H9 (cell line): ENCODE measurements around the gene CCDC148. TPM values are rescaled to one million over a fixed set of nuclear protein-coding genes. Genes with fewer than 3 reads are reported as not detected.

Source experiments
- DNase-seq: peaks from one replicate; pipeline ENCODE4 v3.0.0-alpha.2; 2017
- H2AFZ ChIP-seq: one replicate; pipeline ENCODE4 v1.6.1; 2013; ENCODE audit warnings: mild to moderate bottlenecking, low read length, control low read depth, moderate library complexity
- H2AK5ac ChIP-seq: 2 replicates; pipeline ENCODE4 v1.6.1; 2013; ENCODE audit warnings: low read length, control low read depth, mixed read lengths; ENCODE audit not compliant: insufficient read length
- H2BK120ac ChIP-seq: one replicate; pipeline ENCODE4 v1.6.1; 2013; ENCODE audit warnings: low read depth, mild to moderate bottlenecking, low read length, control low read depth, inconsistent platforms; ENCODE audit not compliant: poor library complexity, severe bottlenecking
- H2BK12ac ChIP-seq: 2 replicates; pipeline ENCODE4 v1.6.1; 2013; ENCODE audit warnings: low read length, control low read depth, mixed read lengths, low read depth; ENCODE audit not compliant: insufficient read length
- H2BK15ac ChIP-seq: 2 replicates; pipeline ENCODE4 v1.6.1; 2013; ENCODE audit warnings: low read depth, low read length, control low read depth
- H2BK20ac ChIP-seq: one replicate; pipeline ENCODE4 v1.6.1; 2013; ENCODE audit warnings: low read depth, mild to moderate bottlenecking, low read length, control low read depth, inconsistent platforms; ENCODE audit not compliant: poor library complexity, severe bottlenecking
- H2BK5ac ChIP-seq: 2 replicates; pipeline ENCODE4 v1.6.1; 2013; ENCODE audit warnings: low read length, control low read depth, mixed read lengths; ENCODE audit not compliant: insufficient read length
- H3K14ac ChIP-seq: 2 replicates; pipeline ENCODE4 v1.6.1; 2013; ENCODE audit warnings: low read length, control low read depth; ENCODE audit not compliant: insufficient read depth
- H3K18ac ChIP-seq: 2 replicates; pipeline ENCODE4 v1.6.1; 2013; ENCODE audit warnings: low read depth, mild to moderate bottlenecking, mixed read lengths, low read length, control low read depth; ENCODE audit not compliant: insufficient read length
- H3K23ac ChIP-seq: 2 replicates; pipeline ENCODE4 v1.6.1; 2013; ENCODE audit warnings: low read length, control low read depth, mixed read lengths, low read depth; ENCODE audit not compliant: insufficient read length
- H3K23me2 ChIP-seq: 2 replicates; pipeline ENCODE4 v1.6.1; 2013; ENCODE audit warnings: low read depth, mild to moderate bottlenecking, mixed read lengths, low read length, control low read depth; ENCODE audit not compliant: insufficient read length, poor library complexity, severe bottlenecking
- H3K27ac ChIP-seq: 2 replicates; pipeline ENCODE4 v1.5.1; 2013; ENCODE audit warnings: low read length, control low read depth, mixed read lengths, low read depth; ENCODE audit not compliant: insufficient read length
- H3K27me3 ChIP-seq: 2 replicates; pipeline ENCODE4 v1.6.1; 2013; ENCODE audit warnings: low read length, control low read depth, inconsistent platforms; ENCODE audit not compliant: insufficient read depth
- H3K4ac ChIP-seq: 2 replicates; pipeline ENCODE4 v1.6.1; 2013; ENCODE audit warnings: low read depth, mild to moderate bottlenecking, control low read depth, inconsistent platforms, low read length, moderate library complexity
- H3K4me1 ChIP-seq: 2 replicates; pipeline ENCODE4 v1.6.1; 2013; ENCODE audit warnings: low read length, control low read depth, inconsistent platforms; ENCODE audit not compliant: insufficient read depth
- H3K4me2 ChIP-seq: 2 replicates; pipeline ENCODE4 v1.6.1; 2013; ENCODE audit warnings: low read length, control low read depth, mixed read lengths; ENCODE audit not compliant: insufficient read length, insufficient read depth
- H3K56ac ChIP-seq: 2 replicates; pipeline ENCODE4 v1.6.1; 2013; ENCODE audit warnings: low read depth, mild to moderate bottlenecking, mixed read lengths, low read length, control low read depth; ENCODE audit not compliant: insufficient read length
- H3K79me1 ChIP-seq: 2 replicates; pipeline ENCODE4 v1.6.1; 2013; ENCODE audit warnings: low read depth, mild to moderate bottlenecking, moderate library complexity, low read length, control low read depth, inconsistent platforms; ENCODE audit not compliant: insufficient read depth, poor library complexity, severe bottlenecking
- H3K79me2 ChIP-seq: 2 replicates; pipeline ENCODE4 v1.6.1; 2013; ENCODE audit warnings: low read length, control low read depth, inconsistent platforms; ENCODE audit not compliant: insufficient read depth
- H3K9ac ChIP-seq: 2 replicates; pipeline ENCODE4 v1.6.1; 2013; ENCODE audit warnings: low read length, control low read depth, mixed read lengths; ENCODE audit not compliant: insufficient read length; ENCODE audit errors: extremely low read depth
- H3K9me3 ChIP-seq: one replicate; pipeline ENCODE4 v1.6.1; 2013; ENCODE audit warnings: low read depth, low read length, inconsistent platforms; ENCODE audit not compliant: control insufficient read depth
- H3T11ph ChIP-seq: one replicate; pipeline ENCODE4 v1.6.1; 2013; ENCODE audit warnings: mild to moderate bottlenecking, low read length, control low read depth, inconsistent platforms
- H4K20me1 ChIP-seq: one replicate; pipeline ENCODE4 v1.6.1; 2013; ENCODE audit not compliant: control insufficient read depth, insufficient read length, insufficient read depth
- H4K5ac ChIP-seq: 2 replicates; pipeline ENCODE4 v1.6.1; 2013; ENCODE audit warnings: low read depth, mild to moderate bottlenecking, mixed read lengths, low read length, control low read depth; ENCODE audit not compliant: insufficient read length
- H4K8ac ChIP-seq: replicated peaks from 2 replicates; pipeline ENCODE4 v1.6.1; 2013; ENCODE audit warnings: low read length, control low read depth, mixed read lengths, low read depth; ENCODE audit not compliant: insufficient read length
- H4K91ac ChIP-seq: 2 replicates; pipeline ENCODE4 v1.6.1; 2013; ENCODE audit warnings: low read depth, mild to moderate bottlenecking, moderate library complexity, mixed read lengths, low read length, control low read depth; ENCODE audit not compliant: insufficient read length
- H3K27ac Mint-ChIP-seq, 3 experiments: 2 replicates in 2 of 3; 3 replicates in 1 of 3; pipeline ENCODE4 v1.8.0; 2020 to 2021; ENCODE audit warnings: mixed read lengths in 3 of 3, mild to moderate bottlenecking in 1 of 3, moderate library complexity in 1 of 3
- H3K27me3 Mint-ChIP-seq: 2 replicates; pipeline ENCODE4 v1.8.0; 2021; ENCODE audit warnings: low read depth, mild to moderate bottlenecking, moderate library complexity, mixed read lengths
- H3K36me3 Mint-ChIP-seq, 3 experiments: 2 replicates in 2 of 3; 3 replicates in 1 of 3; pipeline ENCODE4 v1.8.0; 2020 to 2021; ENCODE audit warnings: low read depth in 3 of 3, mixed read lengths in 3 of 3; ENCODE audit not compliant: insufficient read depth in 1 of 3
- H3K4me1 Mint-ChIP-seq, 2 experiments: 2 replicates each; pipeline ENCODE4 v1.8.0; 2020; ENCODE audit warnings: mixed read lengths in 2 of 2
- H3K4me3 Mint-ChIP-seq, 2 experiments: 2 replicates in 1 of 2; 3 replicates in 1 of 2; pipeline ENCODE4 v1.8.0; 2020 to 2021; ENCODE audit warnings: mild to moderate bottlenecking in 2 of 2, mixed read lengths in 2 of 2, moderate library complexity in 1 of 2
- H3K9me3 Mint-ChIP-seq, 2 experiments: 2 replicates in 1 of 2; 3 replicates in 1 of 2; pipeline ENCODE4 v1.8.0; 2020; ENCODE audit warnings: mild to moderate bottlenecking in 2 of 2, mixed read lengths in 2 of 2, moderate library complexity in 1 of 2
- CTCF ChIP-seq: fragments of 200-600 bp; sonication (generic); conservative IDR thresholded peaks from 3 replicates; pipeline ENCODE4 v1.8.0; 2021; ENCODE audit warnings: antibody characterized with exemption, mild to moderate bottlenecking
- WGBS: extraction: QIAGEN DNeasy Blood & Tissue Kit; methylation state at CpG from one replicate; pipeline ENCODE4 v1.1.7; 2013; ENCODE audit warnings: missing lambda C conversion rate, low lambda C conversion rate, mixed read lengths; ENCODE audit not compliant: insufficient read length; ENCODE audit errors: extremely low coverage; 5-methylcytosine and 5-hydroxymethylcytosine counted together
- total RNA-seq: library from RNA; stranded (reverse); gene quantifications from 2 replicates; pipeline ENCODE4 v1.2.1, GENCODE V29; 2021

CCDC148 gene
- total RNA-seq, 1 experiment from 2014 or later: 1.5 TPM

GRCh38 chr2:158305501-158305900 lies 151.1 kb downstream of the CCDC148 start:
- Histone ChIP-seq H3K18ac (no peak overlapping the region), H4K8ac (no peak overlapping the region), H3K23me2 (no peaks in the 10 kb centered on the region), H4K91ac (no peak overlapping the region), H3K4me1 (no peaks in the 10 kb centered on the region), H3K56ac (no peak overlapping the region), H3K14ac (no peak overlapping the region), H3T11ph (no peak overlapping the region), H3K23ac (no peak overlapping the region), H2BK120ac (no peak overlapping the region), H3K79me1 (no peaks in the 10 kb centered on the region), H2AFZ (no peak overlapping the region), H3K9ac (no peak overlapping the region), H2BK12ac (no peak overlapping the region), H3K79me2 (no peaks in the 10 kb centered on the region), H4K20me1 (no peaks in the 10 kb centered on the region), H4K5ac (no peak overlapping the region), H2BK20ac (no peak overlapping the region), H3K27me3 (no peaks in the 10 kb centered on the region), H3K4me2 (no peak overlapping the region), H2AK5ac (no peak overlapping the region), H3K4ac (no peak overlapping the region), H3K9me3 (no peaks in the 10 kb centered on the region), H2BK5ac (no peak overlapping the region), H2BK15ac (no peak overlapping the region), H3K27ac (no peak overlapping the region)
- Mint-ChIP-seq H3K4me3 (no peak overlapping the region), H3K27ac (no peak overlapping the region), H3K9me3 (peaks cover 0 to 2% of the 10 kb centered on the region in 2 experiments; a peak in 2 of 5 replicates), H3K27me3 (no peaks in the 10 kb centered on the region), H3K36me3 (no peaks in the 10 kb centered on the region; a peak in 1 of 7 replicates), H3K4me1 (no peaks in the 10 kb centered on the region)
- no peak for TF ChIP-seq CTCF
- WGBS: no CpG with 5 or more reads among the region's 2 CpGs
- DNase-seq: no peak
